ENCODE results near the gene TULP1. TPM values are rescaled to one million over a fixed set of nuclear protein-coding genes. Genes with fewer than 3 reads are reported as not detected.
A peak's percentile ranks its signal among the peaks of the same experiment; 100 is the strongest.

TULP1 gene
- total and polyA plus RNA-seq, 5 donors from 2014 or later = not detected

GRCh38 chr6:35500782-35501181, 11.9 kb downstream of the TULP1 start:
- no peak for ATAC-seq (ENCODE audit: low read depth in 2 of 2)
- no peaks in the 10 kb centered on the region for H3K9me3 ChIP-seq (ENCODE audit: control insufficient read depth in 2 of 2, low read length in 2 of 2)
- H3K4me1 Mint-ChIP-seq = peaks cover 0 to 10% (median 4%) of the 10 kb centered on the region in 4 donors
- peaks cover 8% of the 10 kb centered on the region for H3K27me3 ChIP-seq (ENCODE audit: control insufficient read depth, insufficient read depth, low read length)
- no peak for DNase-seq
- no peak overlapping the region for H3K27ac ChIP-seq (ENCODE audit: insufficient read depth, low read length, poor library complexity, severe bottlenecking)
- no peak overlapping the region for H3K4me3 ChIP-seq (ENCODE audit: low read depth, low read length)
- no peaks in the 10 kb centered on the region for H3K36me3 ChIP-seq (ENCODE audit: control insufficient read depth, insufficient read depth, low read length)
- peak overlapping the region in 1 of 3 donors; percentile 42 for H3K27ac Mint-ChIP-seq
- peaks cover 40% of the 10 kb centered on the region for H3K27me3 Mint-ChIP-seq
- peaks cover 0 to 2% (median 0%) of the 10 kb centered on the region in 7 donors for H3K9me3 Mint-ChIP-seq
- no peak overlapping the region for H3K4me3 Mint-ChIP-seq
- peaks cover 17% of the 10 kb centered on the region for H3K4me1 ChIP-seq (ENCODE audit: control insufficient read depth, insufficient read depth, low read length, poor library complexity, severe bottlenecking)
- H3K36me3 Mint-ChIP-seq = no peaks in the 10 kb centered on the region

GRCh38 chr6:35499372-35499771, 13.3 kb downstream of the TULP1 start:
- H3K27me3 Mint-ChIP-seq = peaks cover 40% of the 10 kb centered on the region
- no peaks in the 10 kb centered on the region for H3K36me3 Mint-ChIP-seq
- no peak overlapping the region for H3K27ac Mint-ChIP-seq
- Histone ChIP-seq H3K4me1 (ENCODE audit: control insufficient read depth, insufficient read depth, low read length, poor library complexity, severe bottlenecking) (peaks cover 17% of the 10 kb centered on the region), H3K27ac (ENCODE audit: insufficient read depth, low read length, poor library complexity, severe bottlenecking) (no peak overlapping the region), H3K27me3 (ENCODE audit: control insufficient read depth, insufficient read depth, low read length) (peaks cover 8% of the 10 kb centered on the region), H3K9me3 (ENCODE audit: control insufficient read depth in 2 of 2, low read length in 2 of 2) (no peaks in the 10 kb centered on the region), H3K4me3 (ENCODE audit: low read depth, low read length) (no peak overlapping the region), H3K36me3 (ENCODE audit: control insufficient read depth, insufficient read depth, low read length) (no peaks in the 10 kb centered on the region)
- no peak for DNase-seq
- no peak for ATAC-seq (ENCODE audit: low read depth in 2 of 2)
- H3K9me3 Mint-ChIP-seq = peaks cover 0 to 2% (median 0%) of the 10 kb centered on the region in 7 donors
- H3K4me1 Mint-ChIP-seq = peaks cover 0 to 16% (median 4%) of the 10 kb centered on the region in 4 donors
- peak overlapping the region in 2 of 4 donors; percentile 86 to 87 for H3K4me3 Mint-ChIP-seq

GRCh38 chr6:35498422-35499067, 14.2 kb downstream of the TULP1 start:
- ATAC-seq (ENCODE audit: low read depth in 2 of 2) (no peak), DNase-seq (no peak)
- Histone ChIP-seq H3K4me3 (ENCODE audit: low read depth, low read length) (no peak overlapping the region), H3K9me3 (ENCODE audit: control insufficient read depth in 2 of 2, low read length in 2 of 2) (no peaks in the 10 kb centered on the region), H3K36me3 (ENCODE audit: control insufficient read depth, insufficient read depth, low read length) (no peaks in the 10 kb centered on the region), H3K4me1 (ENCODE audit: control insufficient read depth, insufficient read depth, low read length, poor library complexity, severe bottlenecking) (peaks cover 17% of the 10 kb centered on the region), H3K27me3 (ENCODE audit: control insufficient read depth, insufficient read depth, low read length) (peaks cover 8% of the 10 kb centered on the region), H3K27ac (ENCODE audit: insufficient read depth, low read length, poor library complexity, severe bottlenecking) (no peak overlapping the region)
- H3K4me1 Mint-ChIP-seq = peaks cover 0 to 19% (median 5%) of the 10 kb centered on the region in 4 donors
- H3K27me3 Mint-ChIP-seq = peaks cover 40% of the 10 kb centered on the region
- peaks cover 0 to 2% (median 0%) of the 10 kb centered on the region in 7 donors for H3K9me3 Mint-ChIP-seq
- peak overlapping the region in 2 of 3 donors; percentile 70 to 93 for H3K27ac Mint-ChIP-seq
- no peaks in the 10 kb centered on the region for H3K36me3 Mint-ChIP-seq
- H3K4me3 Mint-ChIP-seq = peak overlapping the region; percentile 82 to 91 (median 86)

GRCh38 chr6:35497571-35498421, 14.9 kb downstream of the TULP1 start:
- Histone ChIP-seq H3K27ac (ENCODE audit: insufficient read depth, low read length, poor library complexity, severe bottlenecking) (no peak overlapping the region), H3K9me3 (ENCODE audit: control insufficient read depth in 2 of 2, low read length in 2 of 2) (no peaks in the 10 kb centered on the region), H3K4me1 (ENCODE audit: control insufficient read depth, insufficient read depth, low read length, poor library complexity, severe bottlenecking) (peaks cover 17% of the 10 kb centered on the region), H3K27me3 (ENCODE audit: control insufficient read depth, insufficient read depth, low read length) (peaks cover 10% of the 10 kb centered on the region), H3K36me3 (ENCODE audit: control insufficient read depth, insufficient read depth, low read length) (no peaks in the 10 kb centered on the region), H3K4me3 (ENCODE audit: low read depth, low read length) (no peak overlapping the region)
- no peaks in the 10 kb centered on the region for H3K36me3 Mint-ChIP-seq
- peaks cover 0 to 24% (median 5%) of the 10 kb centered on the region in 4 donors for H3K4me1 Mint-ChIP-seq
- DNase-seq = peak; percentile 16 to 51 (median 33)
- peaks cover 32% of the 10 kb centered on the region for H3K27me3 Mint-ChIP-seq
- H3K9me3 Mint-ChIP-seq = peaks cover 0 to 2% (median 0%) of the 10 kb centered on the region in 7 donors
- ATAC-seq (ENCODE audit: low read depth in 2 of 2) = peak; percentile 5 to 33
- peak overlapping the region in 1 of 3 donors; percentile 66 for H3K27ac Mint-ChIP-seq
- H3K4me3 Mint-ChIP-seq = peak overlapping the region; percentile 82 to 91 (median 86)

- Histone ChIP-seq H3K36me3 (ENCODE audit: control insufficient read depth, insufficient read depth, low read length) (no peaks in the 10 kb centered on the region), H3K9me3 (ENCODE audit: control insufficient read depth in 2 of 2, low read length in 2 of 2) (no peaks in the 10 kb centered on the region), H3K4me3 (ENCODE audit: low read depth, low read length) (no peak within 1 kb of the TSS), H3K27me3 (ENCODE audit: control insufficient read depth, insufficient read depth, low read length) (peaks cover 10% of the 10 kb centered on the region), H3K27ac (ENCODE audit: insufficient read depth, low read length, poor library complexity, severe bottlenecking) (no peak within 1 kb of the TSS), H3K4me1 (ENCODE audit: control insufficient read depth, insufficient read depth, low read length, poor library complexity, severe bottlenecking) (peaks cover 17% of the 10 kb centered on the region)
- peak within 1 kb of the TSS; percentile 81 to 91 (median 85) for H3K4me3 Mint-ChIP-seq
- H3K36me3 Mint-ChIP-seq = no peaks in the 10 kb centered on the region
- H3K4me1 Mint-ChIP-seq = peaks cover 0 to 24% (median 5%) of the 10 kb centered on the region in 4 donors
- peak within 1 kb of the TSS in 2 of 3 donors; percentile 47 to 66 for H3K27ac Mint-ChIP-seq
- ATAC-seq (ENCODE audit: low read depth in 2 of 2) (peak; percentile 59 to 62), DNase-seq (peak; percentile 29 to 52 (median 44))
- peaks cover 28% of the 10 kb centered on the region for H3K27me3 Mint-ChIP-seq
- H3K9me3 Mint-ChIP-seq = peaks cover 0 to 2% (median 0%) of the 10 kb centered on the region in 7 donors
Measured at GRCh38 chr6:35496841-35497570, 15.7 kb downstream of the TULP1 start, which contains the start of gene TEAD3. TEAD3 (minus strand) TSS chr6:35497079.

- Histone ChIP-seq H3K27me3 (ENCODE audit: control insufficient read depth, insufficient read depth, low read length) (peaks cover 10% of the 10 kb centered on the region), H3K36me3 (ENCODE audit: control insufficient read depth, insufficient read depth, low read length) (no peaks in the 10 kb centered on the region), H3K4me3 (ENCODE audit: low read depth, low read length) (no peak overlapping the region), H3K4me1 (ENCODE audit: control insufficient read depth, insufficient read depth, low read length, poor library complexity, severe bottlenecking) (peaks cover 17% of the 10 kb centered on the region), H3K9me3 (ENCODE audit: control insufficient read depth in 2 of 2, low read length in 2 of 2) (no peaks in the 10 kb centered on the region), H3K27ac (ENCODE audit: insufficient read depth, low read length, poor library complexity, severe bottlenecking) (no peak overlapping the region)
- peaks cover 28% of the 10 kb centered on the region for H3K27me3 Mint-ChIP-seq
- H3K4me1 Mint-ChIP-seq = peaks cover 0 to 24% (median 5%) of the 10 kb centered on the region in 4 donors
- H3K4me3 Mint-ChIP-seq = peak overlapping the region; percentile 81 to 90 (median 84)
- peaks cover 0 to 2% (median 0%) of the 10 kb centered on the region in 7 donors for H3K9me3 Mint-ChIP-seq
- no peaks in the 10 kb centered on the region for H3K36me3 Mint-ChIP-seq
- ATAC-seq (ENCODE audit: low read depth in 2 of 2) (no peak), DNase-seq (no peak)
- H3K27ac Mint-ChIP-seq = peak overlapping the region in 1 of 3 donors; percentile 47
Measured at GRCh38 chr6:35496036-35496840, 16.5 kb downstream of the TULP1 start.

Data from CD4-positive, CD25-positive, alpha-beta regulatory T cell (primary cell).